Colon (tissue), 2 donors: ENCODE data around the gene XBP1.
"Not testable (repeated sequence)": the region's sequence is repeated elsewhere in the genome, so short reads cannot be mapped to it uniquely, and the experiment has no call there.

Experiments used
- FAIRE-seq: peaks from 2 replicates; lab custom pipeline; 2012; peaks lifted over from hg19 to GRCh38; lab: Jason Lieb, UNC
- donor health status: control.
- donor health status: control.

The XBP1 gene

GRCh38 chr22:28817919-28818859, 17.8 kb upstream of the XBP1 start:
- FAIRE-seq, result no peak

GRCh38 chr22:28817064-28817463, 16.7 kb upstream of the XBP1 start:
- no peak for FAIRE-seq

GRCh38 chr22:28815729-28816128, 15.4 kb upstream of the XBP1 start:
- no peak for FAIRE-seq

- FAIRE-seq, result no peak
Measured at GRCh38 chr22:28815111-28815510, 14.7 kb upstream of the XBP1 start.

GRCh38 chr22:28813772-28814518, 13.6 kb upstream of the XBP1 start:
- FAIRE-seq, result no peak

- FAIRE-seq, result no peak
Measured at GRCh38 chr22:28812516-28812915, 12.1 kb upstream of the XBP1 start.

- FAIRE-seq, result no peak
Measured at GRCh38 chr22:28810821-28811491, 10.6 kb upstream of the XBP1 start.

- FAIRE-seq, result no peak
Measured at GRCh38 chr22:28808716-28809355, 8.5 kb upstream of the XBP1 start.

GRCh38 chr22:28805426-28805825, 5.1 kb upstream of the XBP1 start:
- FAIRE-seq, result not testable (repeated sequence)

GRCh38 chr22:28802595-28803123, 2.3 kb upstream of the XBP1 start:
- FAIRE-seq, result no peak

- no peak for FAIRE-seq
Measured at GRCh38 chr22:28801845-28802594, 1.7 kb upstream of the XBP1 start.

- FAIRE-seq, result no peak
Measured at GRCh38 chr22:28799606-28800307, 612 bp downstream of the XBP1 start.

GRCh38 chr22:28798810-28799605, 1.4 kb downstream of the XBP1 start:
- no peak for FAIRE-seq

GRCh38 chr22:28795932-28796856, 4.2 kb downstream of the XBP1 start:
- no peak for FAIRE-seq

GRCh38 chr22:28795071-28795693, 5.2 kb downstream of the XBP1 start:
- no peak for FAIRE-seq

- FAIRE-seq, result no peak
Measured at GRCh38 chr22:28793976-28794584, 6.3 kb downstream of the XBP1 start.
